IPS DF 4.7 (cell line): ENCODE data around the gene MLX.
"Not testable (repeated sequence)": the region's sequence is repeated elsewhere in the genome, so short reads cannot be mapped to it uniquely, and the experiment has no call there.

ENCODE experiments used
- DNase-seq: peaks from one replicate; pipeline ENCODE4 v3.0.0-alpha.2; 2013; ENCODE audit warnings: low spot score; ENCODE audit errors: extremely low read depth

The MLX gene

DNA sequence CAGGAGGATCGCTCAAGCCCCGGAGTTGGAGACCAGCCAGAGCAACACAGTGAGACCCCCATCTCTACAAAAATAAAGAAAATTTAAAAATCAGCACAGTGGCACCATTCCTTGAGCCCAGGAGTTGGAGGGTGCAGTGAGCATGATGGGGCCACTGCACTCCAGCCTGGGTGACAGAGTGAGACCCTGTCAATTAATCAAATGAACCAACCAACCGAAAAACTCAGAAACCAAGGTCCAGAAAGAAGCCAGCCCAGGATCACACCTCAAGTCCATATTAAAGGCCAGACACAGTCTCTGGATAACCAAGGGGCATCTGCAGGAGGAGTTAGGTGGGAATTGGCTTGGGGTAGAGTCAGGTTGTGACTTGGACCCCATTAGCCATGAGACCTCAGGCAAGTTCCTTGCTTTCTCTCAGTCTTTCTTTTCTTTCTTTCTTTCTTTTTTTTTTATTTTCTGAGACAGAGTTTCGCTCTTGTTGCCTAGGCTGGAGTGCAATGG lies 11.7 kb upstream of the MLX start:
- no peak for DNase-seq

GRCh38 chr17:42555961-42556617 lies 10.8 kb upstream of the MLX start:
- not testable (repeated sequence) for DNase-seq

DNA sequence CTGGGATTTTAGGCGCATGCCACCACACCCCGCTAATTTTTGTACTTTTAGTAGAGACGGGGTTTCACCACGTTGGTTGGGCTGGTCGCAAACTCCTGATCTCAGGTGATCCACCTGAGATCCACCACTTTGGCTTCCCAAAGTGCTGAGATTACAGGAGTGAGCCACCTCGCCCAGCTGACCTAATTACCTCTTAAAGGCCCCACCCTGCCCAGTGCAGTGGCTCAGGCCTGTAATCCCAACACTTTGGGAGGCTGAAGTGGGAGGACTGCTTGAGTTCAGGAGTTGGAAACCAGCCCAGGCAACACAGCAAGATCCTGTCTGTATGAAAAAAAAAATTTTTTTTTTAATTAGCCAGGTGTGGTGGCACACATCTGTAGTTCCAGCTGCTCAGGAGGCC lies 7.8 kb upstream of the MLX start:
- no peak for DNase-seq

DNA sequence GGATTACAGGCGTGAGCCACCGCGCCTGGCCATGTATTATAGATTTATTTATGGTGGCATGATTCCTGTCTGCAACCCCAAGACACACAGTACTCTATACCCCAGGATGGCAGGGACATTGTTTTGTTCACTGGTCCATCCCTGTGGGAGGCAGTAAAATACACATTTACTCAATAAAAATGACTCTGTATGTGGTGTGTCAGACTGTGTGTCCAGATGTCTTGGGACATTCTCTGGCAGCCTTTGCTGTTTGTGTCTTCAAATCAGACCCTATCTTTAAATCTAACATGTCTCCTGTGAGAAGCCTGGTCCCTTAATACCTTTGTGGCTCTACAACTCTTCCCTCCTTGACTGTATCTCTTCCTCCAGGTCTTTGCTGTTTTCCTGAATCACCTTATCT lies 6.7 kb upstream of the MLX start:
- DNase-seq, result no peak

DNA sequence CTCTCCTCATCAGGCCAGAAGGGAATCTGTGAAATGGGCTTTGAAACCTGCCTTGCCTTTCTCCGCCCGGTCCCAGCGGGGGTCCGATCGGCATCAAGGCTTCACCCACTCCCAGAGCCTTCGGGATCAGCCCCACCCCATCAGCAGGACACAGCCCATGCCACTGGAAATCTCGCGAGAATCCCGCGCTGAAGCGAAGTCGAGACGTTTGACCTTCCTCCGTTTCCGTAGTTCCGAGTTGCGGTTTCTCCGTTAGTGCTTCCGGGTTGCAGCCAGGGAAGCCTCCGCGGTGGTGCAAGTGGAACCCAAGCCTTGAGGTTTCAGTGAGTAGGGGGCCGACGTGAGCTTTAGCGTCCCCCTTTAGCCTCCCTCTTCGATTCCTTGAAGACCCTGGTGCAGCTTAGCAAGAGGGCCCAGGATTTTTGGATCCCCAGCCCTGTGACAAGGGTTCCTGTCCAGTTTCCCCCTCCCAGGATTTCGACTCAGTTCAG lies 5.0 kb upstream of the MLX start, which contains the start of gene COASY:
TSS of gene COASY (plus strand) at position 252 of the 491 bp plus-strand sequence. CDS start 475 bp downstream, outside the sequence.
- peak; percentile 98 for DNase-seq

- DNase-seq, result no peak
Observed at GRCh38 chr17:42562388-42563142, 4.3 kb upstream of the MLX start.

DNA sequence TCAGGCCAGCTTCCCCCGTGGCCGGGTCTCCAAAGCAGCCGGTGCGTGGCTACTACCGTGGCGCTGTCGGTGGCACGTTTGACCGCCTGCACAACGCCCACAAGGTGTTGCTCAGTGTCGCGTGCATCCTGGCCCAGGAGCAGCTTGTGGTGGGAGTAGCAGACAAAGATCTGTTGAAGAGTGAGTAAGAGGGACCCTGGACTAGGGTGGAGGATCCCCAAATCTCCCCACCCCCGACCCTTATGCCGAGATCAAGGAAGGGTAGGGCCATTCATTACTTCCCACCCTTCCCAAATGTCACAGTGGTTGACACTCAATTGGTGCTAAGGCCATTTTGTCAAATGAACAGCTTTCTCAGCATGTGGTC lies 3.8 kb upstream of the MLX start:
- no peak for DNase-seq

DNA sequence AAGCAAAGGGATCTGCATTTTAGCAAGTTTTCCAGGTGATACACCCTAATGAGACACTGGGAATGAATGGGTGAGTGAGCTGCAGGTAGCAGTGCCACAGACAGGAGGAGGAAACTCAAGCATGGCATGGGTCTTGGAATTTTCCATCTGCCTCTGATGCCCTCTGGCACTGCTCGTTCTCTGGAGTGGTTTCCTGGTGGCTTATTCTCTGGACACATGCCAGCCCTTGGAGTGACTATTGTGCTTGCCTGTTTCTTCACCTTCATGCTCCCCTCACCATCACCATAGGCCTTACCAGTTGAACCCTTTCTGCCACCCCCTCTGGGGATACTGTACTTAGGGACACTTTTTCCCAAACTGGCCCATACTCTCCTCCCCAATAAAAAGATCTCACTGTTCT lies 3.4 kb upstream of the MLX start:
- DNase-seq, result no peak

DNA sequence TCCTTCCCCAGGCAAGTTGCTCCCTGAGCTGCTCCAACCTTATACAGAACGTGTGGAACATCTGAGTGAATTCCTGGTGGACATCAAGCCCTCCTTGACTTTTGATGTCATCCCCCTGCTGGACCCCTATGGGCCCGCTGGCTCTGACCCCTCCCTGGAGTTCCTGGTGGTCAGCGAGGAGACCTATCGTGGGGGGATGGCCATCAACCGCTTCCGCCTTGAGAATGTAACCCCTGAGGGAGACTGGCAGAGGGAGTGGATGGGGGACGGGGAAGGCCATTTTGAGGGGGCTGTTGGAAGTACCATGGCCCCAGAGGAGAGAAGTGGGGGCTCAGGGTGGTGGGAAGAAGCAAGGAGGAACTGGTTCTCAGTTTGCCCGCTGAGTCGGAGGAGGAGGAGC lies 3.0 kb upstream of the MLX start:
- no peak for DNase-seq

DNA sequence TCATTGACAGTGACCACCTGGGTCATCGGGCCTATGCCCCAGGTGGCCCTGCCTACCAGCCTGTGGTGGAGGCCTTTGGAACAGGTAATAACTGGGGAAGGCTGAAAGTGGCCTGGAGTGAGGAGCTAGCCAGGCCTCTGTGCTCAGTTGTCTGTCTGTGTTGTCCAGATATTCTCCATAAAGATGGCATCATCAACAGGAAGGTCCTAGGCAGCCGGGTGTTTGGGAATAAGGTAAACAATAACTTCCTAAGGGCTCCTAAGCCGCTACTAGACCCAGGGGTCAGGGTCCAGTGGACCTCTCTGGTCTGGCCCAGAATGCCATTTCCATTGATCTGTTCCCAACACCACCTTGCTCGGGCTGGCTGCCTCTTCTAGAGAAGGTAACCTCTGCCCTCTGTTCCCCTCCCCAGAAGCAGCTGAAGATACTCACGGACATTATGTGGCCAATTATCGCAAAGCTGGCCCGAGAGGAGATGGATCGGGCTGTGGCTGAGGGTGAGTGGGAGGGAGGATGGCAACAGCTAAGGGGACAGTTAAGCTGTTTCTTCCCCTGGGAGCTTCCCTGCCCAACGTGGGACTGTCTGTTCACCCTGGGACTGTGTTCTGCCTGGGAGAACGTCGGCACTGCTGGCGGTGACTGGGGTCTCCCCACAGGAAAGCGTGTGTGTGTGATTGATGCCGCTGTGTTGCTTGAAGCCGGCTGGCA lies 1.9 kb upstream of the MLX start:
- DNase-seq, result no peak

DNA sequence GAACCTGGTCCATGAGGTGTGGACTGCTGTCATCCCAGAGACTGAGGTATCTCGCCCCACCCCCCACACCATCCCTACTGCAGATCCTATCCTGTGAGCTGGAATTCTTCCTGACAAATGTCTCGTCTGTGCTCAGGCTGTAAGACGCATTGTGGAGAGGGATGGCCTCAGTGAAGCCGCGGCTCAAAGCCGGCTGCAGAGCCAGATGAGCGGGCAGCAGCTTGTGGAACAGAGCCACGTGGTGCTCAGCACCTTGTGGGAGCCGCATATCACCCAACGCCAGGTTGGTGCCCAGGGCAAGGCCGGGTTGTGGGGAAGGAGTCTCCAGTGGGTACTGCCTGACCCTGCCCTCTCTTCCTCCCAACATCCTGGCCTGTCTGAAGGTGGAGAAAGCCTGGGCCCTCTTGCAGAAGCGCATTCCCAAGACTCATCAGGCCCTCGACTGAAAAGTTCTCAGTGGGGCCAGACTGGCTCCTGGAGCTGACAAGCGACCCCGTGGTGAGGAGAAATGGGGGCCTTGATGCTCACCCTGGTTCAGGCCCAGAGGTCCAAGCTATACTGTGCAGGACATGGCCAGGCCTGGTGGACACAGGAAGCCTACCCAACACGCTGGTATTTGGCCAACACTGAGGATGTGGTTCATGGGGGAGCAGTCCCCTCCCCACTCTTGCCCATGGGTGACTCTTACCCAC lies 1.2 kb upstream of the MLX start:
- no peak for DNase-seq

DNA sequence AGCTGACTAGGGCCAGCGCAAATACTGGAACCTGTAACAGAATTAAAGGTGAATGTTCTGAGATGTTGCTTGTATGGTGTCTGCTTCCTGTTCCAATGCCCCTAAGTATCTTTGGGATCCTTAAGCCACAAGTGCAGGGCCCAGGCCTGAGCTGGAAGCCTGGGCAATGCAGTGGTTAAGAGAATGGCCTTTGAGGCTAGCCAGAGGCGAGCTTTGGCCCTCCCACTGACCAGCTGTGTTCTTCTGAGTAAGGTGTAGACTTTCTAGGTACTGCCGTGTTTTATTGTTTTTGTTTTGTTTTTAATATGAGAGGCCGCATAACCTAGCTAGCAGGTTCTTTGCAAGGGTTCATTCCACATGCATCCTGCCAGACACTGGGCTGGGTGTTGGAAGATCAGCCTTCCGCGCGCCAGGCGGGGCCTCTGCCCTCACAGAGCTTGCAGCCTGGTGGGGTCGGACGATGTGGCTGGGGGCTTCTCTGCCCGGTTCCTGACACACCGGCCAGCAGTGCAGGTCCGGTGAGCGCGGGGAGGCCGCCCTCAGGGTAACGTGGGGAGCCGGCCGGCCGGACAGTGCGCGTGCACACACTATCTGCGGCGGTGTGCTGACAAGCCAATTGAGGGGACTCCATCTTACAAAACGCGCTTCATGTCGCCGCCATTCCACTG lies 551 bp upstream of the MLX start:
- DNase-seq, result no peak

GRCh38 chr17:42568341-42569111 lies 1.6 kb downstream of the MLX start:
- DNase-seq, result no peak

DNA sequence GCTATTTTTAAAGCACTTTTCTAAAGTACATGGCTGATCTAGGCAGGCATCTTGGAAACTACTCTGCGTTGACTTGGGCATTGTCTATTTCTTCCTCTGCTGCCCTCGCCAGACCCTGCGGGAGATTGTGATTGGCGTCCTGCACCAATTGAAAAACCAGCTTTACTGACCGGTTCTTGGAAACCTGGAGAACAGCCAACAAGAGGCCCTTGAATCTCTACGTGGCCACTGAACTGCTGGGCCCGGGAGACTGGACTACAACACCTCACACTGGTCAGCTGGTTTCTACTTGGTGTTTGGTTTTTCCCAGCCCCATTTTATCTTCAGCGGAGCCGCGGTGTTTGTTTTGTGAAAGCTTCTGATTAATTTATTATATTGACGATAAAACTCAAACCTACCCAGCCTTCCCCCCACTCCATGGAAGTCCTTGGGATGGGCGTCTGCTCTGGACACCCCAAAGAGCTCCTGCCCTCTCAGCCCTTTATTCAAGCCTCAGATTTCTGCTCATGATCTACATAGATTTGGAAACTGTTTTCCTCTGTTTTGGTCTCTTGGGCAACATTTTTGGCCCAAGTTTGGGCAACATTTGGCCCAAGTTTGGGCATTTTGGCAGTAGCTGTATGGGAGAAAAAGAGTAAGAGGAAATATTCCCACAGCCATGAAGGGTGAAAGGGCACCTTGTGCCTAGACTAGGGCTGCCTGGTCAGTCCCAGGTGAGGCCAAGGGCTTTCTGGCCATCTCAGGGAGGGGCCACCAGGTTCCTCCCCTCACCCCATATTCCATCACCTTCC lies 4.7 kb downstream of the MLX start:
- DNase-seq, result no peak

GRCh38 chr17:42573095-42573494 lies 6.2 kb downstream of the MLX start:
- no peak for DNase-seq

DNA sequence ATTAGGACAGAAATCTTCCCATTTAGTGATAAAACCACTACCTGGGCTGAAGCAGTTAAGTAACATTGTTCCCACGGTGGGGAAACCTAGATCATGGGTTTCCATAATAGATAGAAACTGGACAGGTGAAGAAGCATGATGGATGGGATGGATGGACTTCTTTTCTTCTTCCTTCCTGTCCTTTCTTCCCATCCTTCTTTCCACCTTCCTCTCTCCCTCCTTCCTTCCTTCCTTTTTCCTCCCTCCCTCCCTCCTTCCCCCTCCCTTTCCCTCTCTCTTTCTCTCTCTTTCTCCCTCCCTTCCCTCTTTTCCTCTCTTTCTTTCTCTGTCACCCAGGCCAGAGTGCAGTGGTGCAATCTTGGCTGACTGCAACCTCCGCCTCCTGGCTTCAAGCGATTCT lies 7.6 kb downstream of the MLX start:
- DNase-seq, result no peak

GRCh38 chr17:42577140-42577531 lies 10.2 kb downstream of the MLX start:
- no peak for DNase-seq

DNA sequence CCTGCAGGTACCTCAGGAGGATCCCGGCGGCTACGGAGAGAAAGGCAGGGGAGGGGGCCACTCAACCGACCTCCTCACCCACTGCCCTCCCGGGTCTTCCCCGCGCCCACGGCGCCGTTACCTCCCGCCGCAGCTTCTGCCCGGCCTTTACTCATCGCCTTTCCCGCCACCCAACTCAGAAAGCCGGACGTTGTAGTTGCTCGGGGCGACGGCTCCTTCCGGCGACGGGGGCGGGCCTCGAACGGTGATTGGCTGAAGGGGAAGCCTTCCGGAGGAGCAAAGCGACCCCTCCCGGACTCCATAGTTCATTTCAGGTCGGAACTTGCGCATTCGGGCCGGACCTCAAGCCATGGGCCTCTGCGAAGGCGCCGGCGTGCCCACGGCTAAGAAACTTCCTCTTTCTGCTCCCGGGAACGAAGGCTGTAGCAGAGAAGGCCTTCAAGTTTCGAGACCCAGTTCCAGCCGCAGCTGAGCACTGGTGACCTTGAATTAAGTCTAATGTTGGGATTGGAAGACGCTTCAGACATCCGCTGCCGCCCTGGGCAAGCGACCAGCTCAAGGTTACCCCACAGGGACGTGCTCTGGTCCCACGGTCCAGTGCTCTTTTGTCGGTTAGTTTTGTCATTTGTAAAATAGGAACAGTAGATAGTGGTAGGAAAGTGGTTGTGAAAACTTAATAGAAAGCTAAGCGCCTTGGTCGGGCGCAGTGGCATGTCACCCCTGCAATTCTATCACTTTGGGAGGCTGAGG lies 10.8 kb downstream of the MLX start, which contains the start of gene PSMC3IP:
TSS of gene PSMC3IP (minus strand) at position 198 of the 750 bp plus-strand sequence. CDS start at position 155, 43 bp downstream.
- peak; percentile 84 for DNase-seq
